Large intestine (tissue), 3 donors: ENCODE results near the gene MKLN1. TPM values are rescaled to one million over a fixed set of nuclear protein-coding genes. Genes with fewer than 3 reads are reported as not detected.
A peak's percentile ranks its signal among the peaks of the same experiment; 100 is the strongest.
"Not testable (repeated sequence)": the region's sequence is repeated elsewhere in the genome, so short reads cannot be mapped to it uniquely, and the experiment has no call there.

Source experiments
- DNase-seq, 2 donors: peaks; one replicate each; pipeline versions ENCODE4 v3.0.0 to v3.0.0-alpha.2; 2013
- H3K27ac ChIP-seq: one replicate; pipeline ENCODE4 v1.5.1; 2013; ENCODE audit warnings: low read length
- H3K27me3 ChIP-seq: 2 replicates; pipeline ENCODE4 v1.6.1; 2013; ENCODE audit warnings: low read length; ENCODE audit not compliant: control insufficient read depth, insufficient read depth
- H3K36me3 ChIP-seq: 2 replicates; pipeline ENCODE4 v1.6.1; 2013; ENCODE audit warnings: low read length; ENCODE audit not compliant: control insufficient read depth, insufficient read depth
- H3K4me1 ChIP-seq: one replicate; pipeline ENCODE4 v1.6.1; 2013; ENCODE audit warnings: low read length; ENCODE audit not compliant: control insufficient read depth, insufficient read depth
- H3K4me3 ChIP-seq: one replicate; pipeline ENCODE4 v1.5.1; 2013; ENCODE audit warnings: low read length
- H3K9me3 ChIP-seq: one replicate; pipeline ENCODE4 v1.6.1; 2013; ENCODE audit warnings: mild to moderate bottlenecking, low read depth, low read length, moderate library complexity; ENCODE audit not compliant: control insufficient read depth
- WGBS: methylation state at CpG from one replicate; pipeline ENCODE4 v1.1.5; 2013; ENCODE audit warnings: low lambda C conversion rate; ENCODE audit not compliant: insufficient coverage; 5-methylcytosine and 5-hydroxymethylcytosine counted together
- polyA plus RNA-seq: library from polyadenylated mRNA; unstranded; fragments of 120-200 nt; gene quantifications from one replicate; pipeline ENCODE4 v1.2.1, GENCODE V29; 2013

Gene MKLN1
- polyA plus RNA-seq, 1 donor = 31.3 TPM

DNA sequence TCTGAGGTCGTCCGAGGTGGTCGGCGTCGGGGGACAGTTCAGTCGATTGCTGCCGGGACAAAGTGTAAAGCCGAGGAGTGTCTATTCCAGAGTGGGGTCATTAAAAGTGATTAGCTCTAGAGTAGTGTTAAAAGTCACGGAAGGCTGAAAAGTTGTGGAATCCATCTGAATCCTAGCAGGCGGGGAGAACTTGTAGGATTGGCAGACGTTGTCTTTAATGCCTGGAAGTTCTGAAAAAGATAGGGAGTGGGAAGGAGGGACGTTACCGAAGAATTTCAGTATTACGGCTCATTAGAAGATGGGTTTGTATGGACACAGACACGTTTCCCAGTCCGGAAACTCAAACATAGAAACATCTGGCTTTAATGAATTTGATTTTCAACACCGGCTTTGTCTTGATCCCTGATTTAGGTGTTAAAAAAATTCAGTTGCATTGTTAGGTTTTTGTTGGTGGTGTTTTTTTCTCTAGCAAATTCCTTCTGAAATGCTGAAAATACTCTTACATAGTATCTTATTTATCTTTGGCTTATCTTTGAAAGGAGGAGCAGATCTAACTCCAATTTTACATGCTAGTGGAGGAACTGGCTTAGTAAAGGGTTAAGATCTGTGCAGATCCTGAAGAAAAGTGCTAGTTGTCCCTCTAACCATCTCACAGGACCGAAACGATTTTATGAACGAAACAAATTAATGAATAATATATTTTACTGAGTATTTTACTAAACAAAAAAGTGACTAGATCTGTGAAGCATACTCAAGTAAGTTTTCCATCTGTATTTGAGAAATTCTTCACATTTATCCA is 900 bp downstream of the MKLN1 start:
- WGBS = 6% methylated on average over 5 of the region's 20 CpGs
- peaks cover 13% of the 10 kb centered on the region for H3K4me1 ChIP-seq

DNA sequence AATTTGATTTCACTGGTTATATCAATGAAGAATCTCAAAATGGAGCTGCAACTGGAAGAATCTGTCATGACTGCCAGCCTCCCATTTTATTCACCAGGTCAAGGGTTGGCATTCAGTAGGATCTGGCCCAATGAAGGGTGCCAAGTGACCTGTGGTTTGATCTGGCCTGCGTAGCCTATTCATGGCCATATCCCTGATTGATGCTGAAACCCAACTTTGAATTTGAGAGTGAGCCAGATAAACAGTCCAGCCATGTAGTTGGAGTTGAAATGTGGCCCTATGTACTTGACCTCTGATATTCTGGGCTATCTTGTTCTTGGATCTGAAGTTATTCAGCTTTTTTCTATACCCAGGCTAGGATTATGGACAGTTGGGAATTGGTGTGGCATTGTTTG is 1.5 kb downstream of the MKLN1 start:
- Histone ChIP-seq H3K4me3 (peak overlapping the region; percentile 99), H3K9me3 (peaks cover 4% of the 10 kb centered on the region), H3K27me3 (no peaks in the 10 kb centered on the region), H3K4me1 (peaks cover 13% of the 10 kb centered on the region), H3K27ac (peak overlapping the region; percentile 100), H3K36me3 (no peaks in the 10 kb centered on the region)
- peak in 1 of 2 donors; percentile 27 for DNase-seq
- no CpG with 5 or more reads among the region's 1 CpG for WGBS

More for the DNA sequence above, 900 bp downstream of the MKLN1 start:
- peaks cover 4% of the 10 kb centered on the region for H3K9me3 ChIP-seq
- no peaks in the 10 kb centered on the region for H3K27me3 ChIP-seq
- DNase-seq = no peak
- no peaks in the 10 kb centered on the region for H3K36me3 ChIP-seq
- peak overlapping the region; percentile 99 for H3K4me3 ChIP-seq
- H3K27ac ChIP-seq = peak overlapping the region; percentile 100

DNA sequence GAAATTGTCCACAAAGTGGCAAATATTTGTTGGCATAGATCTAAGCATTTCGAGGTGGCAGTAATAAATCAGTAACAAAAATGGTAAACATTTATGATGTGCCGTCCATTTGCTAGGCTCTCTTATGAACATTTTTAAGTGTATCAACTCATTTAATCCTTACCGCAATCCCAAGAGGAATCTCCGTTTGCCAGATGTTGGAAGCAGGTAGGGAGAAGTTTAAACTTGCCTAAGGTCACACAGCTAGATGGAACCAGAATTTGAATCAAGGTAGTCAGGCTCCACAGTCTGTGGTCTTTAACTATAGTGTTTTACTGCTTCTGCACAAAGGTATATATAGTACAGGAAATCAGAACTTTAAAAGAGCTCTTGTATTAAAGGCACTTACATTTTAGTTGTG is 2.6 kb downstream of the MKLN1 start:
- DNase-seq = peak in 1 of 2 donors; percentile 16
- Histone ChIP-seq H3K27ac (no peak overlapping the region), H3K4me1 (peaks cover 7% of the 10 kb centered on the region), H3K27me3 (no peaks in the 10 kb centered on the region), H3K9me3 (peaks cover 4% of the 10 kb centered on the region), H3K36me3 (no peaks in the 10 kb centered on the region), H3K4me3 (no peak overlapping the region)
- no CpG with 5 or more reads among the region's 4 CpGs for WGBS

DNA sequence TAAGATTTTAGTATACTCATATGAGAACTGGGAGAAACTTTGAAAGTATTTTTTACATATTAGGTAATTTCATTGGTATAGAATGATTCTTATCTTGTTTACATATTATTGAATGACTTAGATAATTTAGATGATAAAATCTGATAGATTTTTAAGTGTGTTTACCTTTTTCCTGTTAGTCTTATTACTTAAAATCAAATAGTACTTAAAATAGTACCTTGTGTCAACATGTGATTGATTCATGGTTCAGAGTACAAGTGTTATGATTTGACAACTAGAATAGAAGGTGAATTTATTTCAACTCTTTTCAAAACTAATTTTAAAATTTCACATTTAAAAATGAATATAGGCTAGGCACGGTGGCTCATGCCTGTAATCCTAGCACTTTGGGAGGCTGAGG is 4.1 kb downstream of the MKLN1 start:
- H3K36me3 ChIP-seq = no peaks in the 10 kb centered on the region
- peaks cover 7% of the 10 kb centered on the region for H3K4me1 ChIP-seq
- no CpG with 5 or more reads among the region's 1 CpG for WGBS
- no peak overlapping the region for H3K4me3 ChIP-seq
- H3K27me3 ChIP-seq = no peaks in the 10 kb centered on the region
- no peak for DNase-seq
- H3K27ac ChIP-seq = no peak overlapping the region
- peaks cover 11% of the 10 kb centered on the region for H3K9me3 ChIP-seq

DNA sequence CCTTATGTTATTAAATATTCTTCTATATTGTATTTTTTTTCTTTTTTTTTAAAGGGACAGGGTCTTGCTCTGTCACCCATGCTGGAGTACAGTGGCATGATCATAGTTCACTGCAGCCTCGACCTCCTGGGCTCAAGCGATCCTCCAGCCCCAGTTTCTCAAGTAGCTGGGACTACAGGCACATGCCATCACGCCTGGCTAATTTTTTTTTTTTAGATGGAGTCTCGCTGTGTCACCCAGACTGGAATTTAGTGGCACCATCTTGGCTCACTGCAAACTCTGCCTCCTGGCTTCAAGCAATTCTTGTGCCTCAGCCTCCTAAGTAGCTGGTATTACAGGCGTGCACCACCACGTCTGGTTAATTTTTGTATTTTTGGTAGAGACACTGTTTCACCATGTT is 5.1 kb downstream of the MKLN1 start:
- H3K27ac ChIP-seq, H3K27me3 ChIP-seq, H3K4me1 ChIP-seq, H3K4me3 ChIP-seq, DNase-seq, H3K36me3 ChIP-seq: not testable (repeated sequence)
- WGBS = no CpG with 5 or more reads among the region's 6 CpGs
- H3K9me3 ChIP-seq = peaks cover 16% of the 10 kb centered on the region

DNA sequence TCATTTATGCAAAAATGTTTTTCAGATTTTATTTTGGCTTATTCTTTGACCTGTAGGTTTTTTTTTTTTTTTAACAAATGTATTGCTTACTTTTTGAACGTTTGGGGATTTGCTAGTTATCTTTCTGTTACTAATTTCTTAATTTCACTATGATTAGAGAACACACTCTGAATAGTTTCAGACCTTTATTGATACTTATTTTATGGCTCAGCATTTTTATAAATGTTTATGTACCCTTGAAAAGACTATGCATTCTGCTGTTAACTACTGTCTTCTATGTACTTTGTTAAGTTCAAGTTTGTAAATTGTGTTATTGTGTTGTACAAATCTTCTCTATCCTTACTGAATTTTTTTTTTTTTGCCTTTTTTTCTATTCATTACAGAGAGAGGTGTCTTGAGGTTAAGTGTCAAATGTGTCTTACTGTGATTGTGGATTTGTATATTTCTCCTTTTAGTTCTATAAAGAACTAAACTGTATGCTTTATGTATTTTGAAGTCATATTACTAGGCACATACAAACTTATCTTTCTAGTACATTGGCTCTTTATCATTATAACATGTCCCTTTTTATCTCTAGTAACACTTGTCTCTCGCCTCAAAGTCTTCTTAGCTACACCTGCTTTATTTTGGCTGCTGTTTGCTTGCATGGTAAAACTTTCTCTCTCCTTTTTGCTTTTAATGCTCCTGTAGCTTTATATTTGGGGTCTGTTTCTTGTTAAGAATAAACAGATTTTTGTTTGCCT is 8.1 kb downstream of the MKLN1 start:
- H3K27me3 ChIP-seq = no peaks in the 10 kb centered on the region
- H3K4me1 ChIP-seq = peaks cover 17% of the 10 kb centered on the region
- no peak overlapping the region for H3K4me3 ChIP-seq
- no peak overlapping the region for H3K27ac ChIP-seq
- H3K36me3 ChIP-seq = no peaks in the 10 kb centered on the region
- H3K9me3 ChIP-seq = peaks cover 14% of the 10 kb centered on the region
- 71% methylated on average over 2 of the region's 2 CpGs for WGBS
- no peak for DNase-seq

DNA sequence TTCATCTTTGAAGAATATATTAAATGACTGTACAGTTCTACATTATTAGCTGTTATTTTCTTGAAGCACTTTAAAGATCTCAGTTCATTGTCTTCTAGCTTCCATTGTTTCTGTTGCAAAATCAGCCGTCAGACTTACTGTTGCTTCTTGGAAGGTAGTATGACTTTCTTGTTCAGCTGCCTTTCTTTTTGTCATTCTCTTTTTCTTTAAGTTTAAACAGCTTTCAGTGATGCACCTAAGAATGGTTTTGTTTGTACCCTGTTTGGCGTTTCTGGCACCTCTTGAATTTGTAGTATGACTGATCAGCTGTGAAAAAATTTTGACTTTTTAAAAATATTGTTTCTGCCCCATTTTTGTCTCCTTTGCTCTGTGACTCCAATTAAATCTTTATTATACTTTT is 9.3 kb downstream of the MKLN1 start:
- peaks cover 14% of the 10 kb centered on the region for H3K9me3 ChIP-seq
- no peaks in the 10 kb centered on the region for H3K36me3 ChIP-seq
- peak in 1 of 2 donors; percentile 22 for DNase-seq
- 100% methylated on average over 1 of the region's 2 CpGs for WGBS
- H3K27ac ChIP-seq = peak overlapping the region; percentile 5
- no peaks in the 10 kb centered on the region for H3K27me3 ChIP-seq
- no peak overlapping the region for H3K4me3 ChIP-seq
- H3K4me1 ChIP-seq = peaks cover 17% of the 10 kb centered on the region

DNA sequence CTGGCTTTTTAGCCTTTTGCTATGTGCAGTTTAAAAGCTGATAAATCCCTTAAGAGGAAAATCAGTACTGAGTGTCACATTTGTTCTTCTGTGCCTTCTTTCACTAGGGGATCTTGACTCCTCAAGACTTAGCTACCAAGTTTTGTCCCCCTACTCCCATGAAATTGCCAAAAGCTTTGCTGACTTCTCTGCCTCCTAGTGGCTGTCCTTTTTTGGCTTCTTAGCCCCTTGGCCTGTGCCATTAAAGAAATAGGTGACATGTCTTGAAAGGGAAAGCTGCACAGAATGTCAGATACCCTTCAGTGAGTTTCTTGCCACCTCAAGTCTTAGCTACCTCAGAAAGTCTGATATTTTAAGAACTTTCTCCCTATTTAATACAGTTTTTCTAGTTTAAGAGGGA is 10.5 kb downstream of the MKLN1 start:
- Histone ChIP-seq H3K36me3 (no peaks in the 10 kb centered on the region), H3K4me3 (no peak overlapping the region), H3K9me3 (peaks cover 12% of the 10 kb centered on the region), H3K27me3 (no peaks in the 10 kb centered on the region), H3K4me1 (peaks cover 17% of the 10 kb centered on the region), H3K27ac (peak overlapping the region; percentile 82)
- no peak for DNase-seq

DNA sequence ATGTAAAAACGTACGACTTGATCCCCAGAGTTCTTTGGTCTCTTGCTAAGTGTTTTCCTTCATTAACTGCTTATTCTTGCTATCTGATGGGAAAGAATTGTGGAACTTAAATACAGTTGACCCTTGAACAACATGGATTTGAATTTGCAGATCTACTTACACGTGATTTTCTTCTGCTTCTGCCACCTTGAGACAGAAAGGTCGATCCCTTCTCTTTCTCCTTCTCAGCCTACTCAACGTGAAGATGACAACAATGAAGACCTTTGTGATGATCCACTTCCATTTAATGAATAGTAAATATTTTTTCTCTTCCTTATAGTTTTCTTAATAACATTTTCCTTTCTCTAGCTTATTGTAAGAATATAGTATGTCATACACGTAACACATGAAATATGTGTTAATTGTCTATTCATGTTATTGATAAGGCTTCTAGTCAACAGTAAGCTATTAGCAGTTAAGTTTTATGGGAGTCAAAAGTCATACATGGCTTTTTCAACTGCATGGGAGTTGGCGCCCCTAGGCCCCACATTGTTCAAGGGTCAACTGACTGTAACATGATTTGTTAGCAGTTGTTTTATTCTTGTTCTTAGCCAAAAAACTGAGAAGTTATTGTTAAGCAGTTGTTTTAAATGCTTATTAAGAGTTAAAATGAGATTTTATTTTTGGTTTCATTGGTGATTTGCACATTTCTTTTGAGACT is 11.2 kb downstream of the MKLN1 start:
- H3K4me1 ChIP-seq = peaks cover 17% of the 10 kb centered on the region
- peaks cover 12% of the 10 kb centered on the region for H3K9me3 ChIP-seq
- no peaks in the 10 kb centered on the region for H3K27me3 ChIP-seq
- peak overlapping the region; percentile 82 for H3K27ac ChIP-seq
- H3K4me3 ChIP-seq = peak overlapping the region; percentile 7
- DNase-seq = peak; percentile 69 to 90
- no peaks in the 10 kb centered on the region for H3K36me3 ChIP-seq
- 38% methylated on average over 5 of the region's 7 CpGs for WGBS

DNA sequence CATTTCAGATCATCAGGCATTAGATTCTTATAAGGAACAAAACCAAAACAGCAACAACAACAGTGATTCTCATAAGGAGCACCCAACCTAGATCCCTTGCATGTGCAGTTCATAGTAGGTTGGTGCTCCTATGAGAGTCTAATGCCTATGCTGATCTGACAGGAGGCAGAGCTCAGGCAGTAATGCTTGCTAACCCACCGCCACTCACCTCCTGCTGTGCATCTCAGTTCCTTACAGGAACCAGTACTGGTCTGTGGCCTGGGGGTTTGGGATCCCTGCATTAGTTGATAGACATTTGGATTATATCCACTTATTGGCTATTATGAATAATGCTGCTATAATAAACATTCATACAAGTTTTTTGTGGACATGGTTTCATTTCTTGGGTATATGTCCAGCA is 14.0 kb downstream of the MKLN1 start:
- H3K9me3 ChIP-seq = peaks cover 6% of the 10 kb centered on the region
- H3K4me3 ChIP-seq = no peak overlapping the region
- no CpG with 5 or more reads among the region's 1 CpG for WGBS
- no peaks in the 10 kb centered on the region for H3K36me3 ChIP-seq
- H3K4me1 ChIP-seq = peaks cover 17% of the 10 kb centered on the region
- H3K27ac ChIP-seq = no peak overlapping the region
- H3K27me3 ChIP-seq = no peaks in the 10 kb centered on the region
- DNase-seq = no peak
